BLaER1 treated with 17β-estradiol and CSF1 and Interleukin-3, amounts not matched to agents 10 nM and 100 nM (cell line): Measurements from ENCODE around the gene KCNT1.

Source experiments
- H3K27ac ChIP-seq, 11 experiments: shearing (Covaris generic); formaldehyde crosslinking; 2 replicates each; pipeline ENCODE4 v1.8.1; 2022
- H3K27me3 ChIP-seq, 11 experiments: shearing (Covaris generic); formaldehyde crosslinking; 2 replicates each; pipeline ENCODE4 v1.8.1; 2022
- H3K36me3 ChIP-seq, 11 experiments: shearing (Covaris generic); formaldehyde crosslinking; 2 replicates each; pipeline ENCODE4 v1.8.1; 2022
- H3K4me1 ChIP-seq, 10 experiments: shearing (Covaris generic); formaldehyde crosslinking; 2 replicates each; pipeline ENCODE4 v1.8.1; 2022
- H3K4me2 ChIP-seq, 11 experiments: shearing (Covaris generic); formaldehyde crosslinking; 2 replicates each; pipeline ENCODE4 v1.8.1; 2022
- H3K4me3 ChIP-seq, 10 experiments: shearing (Covaris generic); formaldehyde crosslinking; 2 replicates each; pipeline ENCODE4 v1.8.1; 2022
- H3K9ac ChIP-seq, 11 experiments: shearing (Covaris generic); formaldehyde crosslinking; 2 replicates each; pipeline ENCODE4 v1.8.1; 2022
- H3K9me3 ChIP-seq, 11 experiments: shearing (Covaris generic); formaldehyde crosslinking; replicated peaks in 1 of 11; 2 replicates each; pipeline ENCODE4 v1.8.1; 2022
- H4K20me1 ChIP-seq, 11 experiments: shearing (Covaris generic); formaldehyde crosslinking; 2 replicates each; pipeline ENCODE4 v1.8.1; 2022
- Cebpa-rat ChIP-seq, 11 experiments: shearing (Covaris generic); IDR thresholded peaks; 2 replicates each; pipeline ENCODE4 v1.8.1; 2022

Gene KCNT1

DNA sequence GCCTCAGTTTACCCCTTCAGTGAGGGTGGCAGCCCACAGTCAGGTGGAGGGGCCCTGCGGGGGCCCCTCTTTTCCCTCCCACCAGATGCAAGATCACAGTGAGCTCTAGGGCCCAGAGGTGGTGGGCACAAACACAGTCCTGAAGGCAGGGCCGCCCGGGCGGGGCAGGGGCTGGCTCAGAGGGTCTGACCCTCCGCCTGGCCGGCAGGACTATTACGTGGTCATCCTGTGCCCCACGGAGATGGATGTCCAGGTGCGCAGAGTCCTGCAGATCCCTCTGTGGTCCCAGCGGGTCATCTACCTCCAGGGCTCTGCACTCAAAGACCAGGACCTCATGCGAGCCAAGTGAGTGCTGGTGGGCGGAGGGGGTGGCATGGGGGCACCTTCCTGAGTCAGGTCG is 63.4 kb downstream of the KCNT1 start:
- H3K9me3 ChIP-seq = peaks cover 22 to 32% (median 27%) of the 10 kb centered on the region in 11 experiments
- H3K27ac ChIP-seq = no peak overlapping the region
- H3K4me3 ChIP-seq = no peak overlapping the region
- peaks cover 0 to 14% (median 0%) of the 10 kb centered on the region in 11 experiments; a peak in 1 of 22 replicates for H4K20me1 ChIP-seq
- H3K36me3 ChIP-seq = no peaks in the 10 kb centered on the region
- no peaks in the 10 kb centered on the region for H3K27me3 ChIP-seq
- TF ChIP-seq Cebpa-rat (IDR thresholded peaks at IDR 0.05) = no peak
- H3K4me1 ChIP-seq = no peaks in the 10 kb centered on the region
- H3K4me2 ChIP-seq = no peak overlapping the region
- no peak overlapping the region for H3K9ac ChIP-seq

DNA sequence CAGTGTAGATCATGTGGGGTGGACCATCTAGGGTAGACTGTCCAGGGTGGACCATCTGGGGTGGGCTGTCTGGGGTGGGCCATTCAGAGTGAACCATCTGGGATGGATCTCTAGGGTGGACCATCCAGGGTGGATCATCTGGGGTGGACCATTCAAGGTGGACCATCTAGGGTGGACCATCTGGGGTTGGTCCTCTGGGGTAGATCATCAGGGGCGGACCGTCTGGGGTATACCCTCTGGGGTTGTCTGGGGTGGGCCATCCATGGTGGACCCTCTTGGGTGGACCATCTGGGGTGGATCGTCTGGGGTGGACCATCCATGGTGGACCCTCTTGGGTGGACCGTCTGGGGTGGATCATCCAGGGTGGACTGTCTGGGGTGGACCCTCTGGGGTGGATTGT is 64.3 kb downstream of the KCNT1 start:
- H3K4me2 ChIP-seq = no peak overlapping the region
- no peak overlapping the region for H3K4me3 ChIP-seq
- H3K27me3 ChIP-seq = no peaks in the 10 kb centered on the region
- H3K27ac ChIP-seq = no peak overlapping the region
- H3K9me3 ChIP-seq = peaks cover 22 to 32% (median 27%) of the 10 kb centered on the region in 11 experiments
- no peaks in the 10 kb centered on the region for H3K4me1 ChIP-seq
- H4K20me1 ChIP-seq = peaks cover 0 to 13% (median 0%) of the 10 kb centered on the region in 11 experiments; a peak in 1 of 22 replicates
- no peak overlapping the region for H3K9ac ChIP-seq
- no peaks in the 10 kb centered on the region for H3K36me3 ChIP-seq
- TF ChIP-seq Cebpa-rat (IDR thresholded peaks at IDR 0.05) = no peak

DNA sequence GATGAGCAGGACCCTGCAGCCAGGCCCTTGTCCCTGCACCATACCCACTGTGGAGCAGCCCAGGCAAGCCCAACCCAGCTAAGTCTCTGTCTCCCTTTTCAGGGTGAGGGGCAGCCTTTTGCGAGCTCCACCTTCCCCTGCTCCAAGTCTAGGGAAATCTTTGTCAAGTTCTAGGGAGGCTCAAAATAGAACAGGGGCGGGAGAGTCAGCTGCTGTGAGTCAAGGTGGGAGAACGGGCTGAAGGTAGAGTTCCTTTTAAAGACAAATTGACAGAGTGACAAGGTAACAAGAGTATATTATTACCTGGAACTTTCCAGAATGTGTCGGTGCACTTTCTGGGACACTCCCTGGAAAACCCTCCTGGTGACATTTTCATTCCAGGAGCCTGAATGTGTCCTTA is 64.7 kb downstream of the KCNT1 start:
- H4K20me1 ChIP-seq = peaks cover 0 to 13% (median 0%) of the 10 kb centered on the region in 11 experiments; a peak in 1 of 22 replicates
- H3K4me2 ChIP-seq = no peak overlapping the region
- H3K4me3 ChIP-seq = no peak overlapping the region
- no peak overlapping the region for H3K9ac ChIP-seq
- no peaks in the 10 kb centered on the region for H3K4me1 ChIP-seq
- H3K27me3 ChIP-seq = no peaks in the 10 kb centered on the region
- no peaks in the 10 kb centered on the region for H3K36me3 ChIP-seq
- no peak for TF ChIP-seq Cebpa-rat (IDR thresholded peaks at IDR 0.05)
- peaks cover 22 to 32% (median 27%) of the 10 kb centered on the region in 11 experiments for H3K9me3 ChIP-seq
- no peak overlapping the region for H3K27ac ChIP-seq

DNA sequence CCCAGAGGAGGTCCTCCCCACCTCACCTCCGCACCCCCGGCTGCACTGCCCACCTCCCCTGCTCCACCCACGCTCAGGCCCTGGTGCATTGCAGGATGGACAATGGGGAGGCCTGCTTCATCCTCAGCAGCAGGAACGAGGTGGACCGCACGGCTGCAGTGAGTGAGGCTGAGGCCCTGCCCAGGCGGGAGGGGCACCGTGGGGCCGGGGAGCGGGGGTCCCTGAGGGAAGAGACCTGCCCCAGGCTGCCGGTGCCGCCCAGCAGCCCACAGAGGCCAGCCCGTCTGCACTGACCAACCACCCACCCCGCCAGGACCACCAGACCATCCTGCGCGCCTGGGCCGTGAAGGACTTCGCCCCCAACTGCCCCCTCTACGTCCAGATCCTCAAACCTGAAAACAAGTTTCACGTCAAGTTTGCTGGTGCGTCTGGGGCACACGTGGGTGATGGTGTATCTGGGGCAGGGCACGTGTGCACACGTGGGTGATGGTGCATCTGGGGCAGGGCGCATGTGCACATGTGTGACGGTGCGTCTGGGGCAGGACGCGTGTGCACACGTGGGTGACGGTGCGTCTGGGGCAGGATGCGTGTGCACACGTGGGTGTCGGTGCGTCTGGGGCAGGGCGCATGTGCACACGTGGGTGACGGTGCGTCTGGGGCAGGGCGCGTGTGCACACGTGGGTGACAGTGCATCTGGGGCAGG is 66.7 kb downstream of the KCNT1 start:
- Histone ChIP-seq H3K4me2 (no peak overlapping the region), H4K20me1 (peaks cover 0 to 20% (median 0%) of the 10 kb centered on the region in 11 experiments; a peak in 2 of 22 replicates), H3K36me3 (no peaks in the 10 kb centered on the region), H3K9me3 (peaks cover 22 to 32% (median 27%) of the 10 kb centered on the region in 11 experiments), H3K4me3 (no peak overlapping the region), H3K9ac (no peak overlapping the region), H3K27ac (no peak overlapping the region), H3K4me1 (no peaks in the 10 kb centered on the region), H3K27me3 (no peaks in the 10 kb centered on the region)
- no peak for TF ChIP-seq Cebpa-rat (IDR thresholded peaks at IDR 0.05)

DNA sequence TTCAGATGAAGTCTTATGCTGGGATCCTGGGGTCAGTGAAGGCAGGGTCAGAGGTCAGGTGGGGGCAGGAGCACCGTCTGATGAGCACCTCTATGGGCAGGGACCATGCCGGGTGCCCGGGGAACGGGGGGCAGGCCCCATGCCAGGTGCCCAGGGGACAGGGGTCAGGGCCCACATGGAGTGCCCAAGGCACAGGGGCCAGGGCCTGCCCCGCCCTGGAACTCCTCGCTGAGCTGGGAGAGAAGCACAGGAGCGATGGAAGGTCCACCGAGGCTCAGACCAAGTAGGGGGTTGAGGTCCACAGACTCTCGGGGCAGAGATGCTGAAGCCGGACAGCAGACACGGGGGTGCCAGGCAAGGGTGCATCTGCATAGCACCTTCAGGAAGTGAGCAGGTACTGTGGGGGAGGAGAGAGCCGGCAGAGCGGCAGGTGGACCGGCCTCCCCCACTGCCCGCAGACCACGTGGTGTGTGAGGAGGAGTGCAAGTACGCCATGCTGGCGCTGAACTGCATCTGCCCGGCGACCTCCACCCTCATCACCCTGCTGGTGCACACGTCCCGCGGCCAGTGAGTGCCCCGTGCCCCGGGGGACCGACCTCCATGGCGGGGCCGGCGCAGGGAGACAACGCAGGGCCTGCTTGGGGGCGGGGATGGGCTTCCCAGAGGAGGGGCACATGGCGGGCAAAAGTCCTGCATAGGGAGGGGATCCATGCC is 67.7 kb downstream of the KCNT1 start:
- H3K27ac ChIP-seq = no peak overlapping the region
- H3K4me1 ChIP-seq = no peaks in the 10 kb centered on the region
- H3K9ac ChIP-seq = no peak overlapping the region
- peaks cover 22 to 31% (median 27%) of the 10 kb centered on the region in 11 experiments for H3K9me3 ChIP-seq
- no peak overlapping the region for H3K4me2 ChIP-seq
- H3K4me3 ChIP-seq = no peak overlapping the region
- TF ChIP-seq Cebpa-rat (IDR thresholded peaks at IDR 0.05) = no peak
- no peaks in the 10 kb centered on the region for H3K27me3 ChIP-seq
- peaks cover 0 to 20% (median 0%) of the 10 kb centered on the region in 11 experiments; a peak in 4 of 22 replicates for H4K20me1 ChIP-seq
- H3K36me3 ChIP-seq = no peaks in the 10 kb centered on the region

DNA sequence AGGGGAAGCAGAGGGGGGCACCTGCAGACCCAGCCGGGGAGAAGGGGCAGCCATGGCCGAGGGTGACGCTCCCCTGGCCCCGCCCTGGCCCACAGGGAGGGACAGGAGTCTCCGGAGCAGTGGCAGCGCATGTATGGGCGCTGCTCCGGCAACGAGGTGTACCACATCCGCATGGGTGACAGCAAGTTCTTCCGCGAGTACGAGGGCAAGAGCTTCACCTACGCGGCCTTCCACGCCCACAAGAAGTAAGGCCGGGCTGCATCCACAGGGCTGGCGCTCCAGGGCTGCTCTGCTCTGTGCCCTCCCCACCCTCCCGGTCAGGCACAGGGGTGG is 68.2 kb downstream of the KCNT1 start:
- no peaks in the 10 kb centered on the region for H3K4me1 ChIP-seq
- no peaks in the 10 kb centered on the region for H3K36me3 ChIP-seq
- peaks cover 0 to 20% (median 0%) of the 10 kb centered on the region in 11 experiments; a peak in 5 of 22 replicates for H4K20me1 ChIP-seq
- TF ChIP-seq Cebpa-rat (IDR thresholded peaks at IDR 0.05) = no peak
- H3K4me3 ChIP-seq = no peak overlapping the region
- no peak overlapping the region for H3K4me2 ChIP-seq
- no peak overlapping the region for H3K9ac ChIP-seq
- no peaks in the 10 kb centered on the region for H3K27me3 ChIP-seq
- H3K9me3 ChIP-seq = peaks cover 19 to 26% (median 22%) of the 10 kb centered on the region in 11 experiments
- H3K27ac ChIP-seq = no peak overlapping the region

DNA sequence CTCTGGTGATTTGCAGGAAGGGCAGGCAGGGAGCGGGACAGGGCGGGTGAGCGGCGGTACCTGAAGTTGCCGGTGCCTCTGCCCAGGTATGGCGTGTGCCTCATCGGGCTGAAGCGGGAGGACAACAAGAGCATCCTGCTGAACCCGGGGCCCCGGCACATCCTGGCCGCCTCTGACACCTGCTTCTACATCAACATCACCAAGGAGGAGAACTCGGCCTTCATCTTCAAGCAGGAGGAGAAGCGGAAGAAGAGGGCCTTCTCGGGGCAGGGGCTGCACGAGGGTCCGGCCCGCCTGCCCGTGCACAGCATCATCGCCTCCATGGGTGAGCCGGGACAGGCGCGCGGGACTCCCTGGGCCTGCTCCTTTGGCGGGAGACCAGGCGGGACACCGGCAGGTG is 68.8 kb downstream of the KCNT1 start:
- Histone ChIP-seq H3K36me3 (no peaks in the 10 kb centered on the region), H3K9me3 (peaks cover 13 to 20% (median 16%) of the 10 kb centered on the region in 11 experiments), H4K20me1 (peaks cover 0 to 20% (median 0%) of the 10 kb centered on the region in 11 experiments; a peak in 5 of 22 replicates), H3K9ac (no peak overlapping the region), H3K4me1 (no peaks in the 10 kb centered on the region), H3K4me3 (no peak overlapping the region), H3K27me3 (no peaks in the 10 kb centered on the region), H3K4me2 (no peak overlapping the region), H3K27ac (no peak overlapping the region)
- no peak for TF ChIP-seq Cebpa-rat (IDR thresholded peaks at IDR 0.05)

DNA sequence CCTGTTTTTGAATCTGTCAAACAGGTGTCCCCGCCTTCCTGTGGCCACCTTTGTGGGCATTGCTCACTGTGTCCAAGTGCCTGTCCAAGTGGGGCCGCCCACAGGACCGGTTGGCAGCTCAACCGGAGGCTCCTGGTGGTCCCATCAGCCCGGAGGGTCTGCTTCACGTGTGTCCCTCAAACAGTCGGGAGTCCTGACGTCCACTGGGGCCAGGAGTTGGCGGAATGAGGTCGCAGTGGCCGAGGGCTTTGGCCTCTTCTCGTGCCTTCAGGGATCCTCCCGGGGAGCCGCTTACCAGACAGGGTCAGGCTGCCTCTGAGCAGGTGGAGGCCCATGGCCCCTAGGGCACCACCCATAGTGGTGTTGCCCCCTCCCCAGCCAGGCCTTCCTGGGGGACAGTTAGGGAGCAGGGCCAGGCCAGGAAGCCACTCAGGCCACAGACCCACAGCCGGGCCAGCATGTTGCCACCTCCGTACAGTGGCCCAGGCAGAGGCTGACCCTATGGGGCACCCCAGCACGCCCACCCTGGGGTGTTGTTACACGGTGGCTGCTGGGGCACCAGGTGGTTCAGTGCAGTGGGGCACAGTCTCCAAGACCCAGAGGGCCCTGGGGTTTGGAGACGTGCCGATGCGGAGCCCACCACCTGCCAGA is 69.5 kb downstream of the KCNT1 start:
- TF ChIP-seq Cebpa-rat (IDR thresholded peaks at IDR 0.05) = no peak

DNA sequence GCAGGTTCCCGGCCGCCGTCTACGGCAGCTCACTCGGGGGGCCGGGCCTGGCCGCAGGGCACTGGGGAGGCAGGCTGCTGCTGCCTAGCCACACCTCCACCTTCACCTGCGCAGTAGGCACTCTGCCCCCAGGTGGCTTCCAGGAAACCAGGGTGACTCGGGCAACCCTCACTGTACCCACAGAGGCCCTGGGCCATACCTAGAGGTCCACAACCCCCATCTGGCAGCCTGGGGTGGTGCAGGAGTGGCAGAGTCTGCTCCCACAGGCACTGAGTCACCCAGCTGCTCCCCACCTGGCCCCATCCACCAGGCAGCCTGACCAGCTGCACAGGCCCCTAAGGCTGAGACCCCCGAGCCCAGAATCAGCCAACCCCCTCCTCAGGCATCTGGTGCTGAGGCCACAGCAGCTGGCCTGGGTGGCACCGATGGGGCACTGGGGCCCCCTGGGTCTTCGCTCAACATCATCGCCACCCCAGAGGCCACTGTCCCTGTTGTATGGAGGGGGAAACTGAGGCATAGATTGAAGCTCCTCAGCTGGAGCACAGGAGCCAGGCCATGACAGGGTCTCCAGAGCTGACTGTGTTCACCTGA is 70.2 kb downstream of the KCNT1 start:
- TF ChIP-seq Cebpa-rat (IDR thresholded peaks at IDR 0.05) = no peak
- Histone ChIP-seq H3K27ac (no peak overlapping the region), H3K4me3 (no peak overlapping the region), H3K27me3 (no peaks in the 10 kb centered on the region), H3K9ac (no peak overlapping the region), H3K36me3 (no peaks in the 10 kb centered on the region), H3K4me1 (no peaks in the 10 kb centered on the region), H4K20me1 (peaks cover 0 to 20% (median 0%) of the 10 kb centered on the region in 11 experiments; a peak in 5 of 22 replicates), H3K9me3 (peaks cover 0 to 6% (median 2%) of the 10 kb centered on the region in 11 experiments; a peak in 19 of 22 replicates), H3K4me2 (no peak overlapping the region)

More for the DNA sequence above, 69.5 kb downstream of the KCNT1 start:
- H3K27me3 ChIP-seq = no peaks in the 10 kb centered on the region
- no peak overlapping the region for H3K27ac ChIP-seq
- H3K9ac ChIP-seq = no peak overlapping the region
- H3K4me1 ChIP-seq = no peaks in the 10 kb centered on the region
- H3K4me3 ChIP-seq = no peak overlapping the region
- no peak overlapping the region for H3K4me2 ChIP-seq
- peaks cover 6 to 13% (median 9%) of the 10 kb centered on the region in 11 experiments for H3K9me3 ChIP-seq
- peaks cover 0 to 20% (median 0%) of the 10 kb centered on the region in 11 experiments; a peak in 5 of 22 replicates for H4K20me1 ChIP-seq
- no peaks in the 10 kb centered on the region for H3K36me3 ChIP-seq
